Thoracic aorta (tissue), 2 donors: ENCODE results near the gene ICE1. TPM values are rescaled to one million over a fixed set of nuclear protein-coding genes. Genes with fewer than 3 reads are reported as not detected.

Experiments
- ATAC-seq: fragments of 150-250 bp; one replicate; pipeline ENCODE4 v1.8.0; 2017; ENCODE audit warnings: low read depth; ENCODE audit not compliant: insufficient number of reproducible peaks, low FRiP score
- DNase-seq: peaks from one replicate; pipeline ENCODE4 v3.0.0-alpha.2; 2020; ENCODE audit warnings: low spot score
- H3K27ac ChIP-seq, 2 donors: fragments of 200-600 bp; sonication (generic); 1 replicate in 1 of 2; 2 replicates in 1 of 2; pipeline ENCODE4 v1.5.1; 2016; ENCODE audit warnings: mild to moderate bottlenecking in 2 of 2, moderate library complexity in 2 of 2
- H3K27me3 ChIP-seq: fragments of 200-600 bp; sonication (generic); replicated peaks from 2 replicates; pipeline ENCODE4 v1.6.0; 2016; ENCODE audit warnings: mild to moderate bottlenecking; ENCODE audit not compliant: insufficient read depth
- H3K36me3 ChIP-seq: fragments of 200-600 bp; sonication (generic); one replicate; pipeline ENCODE4 v1.5.1; 2016
- H3K4me1 ChIP-seq, 2 donors: fragments of 200-600 bp; sonication (generic); 1 replicate in 1 of 2; 2 replicates in 1 of 2; pipeline versions ENCODE4 v1.5.1 to v1.6.0; 2016; ENCODE audit warnings: low read depth in 2 of 2, mild to moderate bottlenecking in 1 of 2; ENCODE audit not compliant: control insufficient read depth in 1 of 2
- H3K4me3 ChIP-seq: fragments of 200-600 bp; sonication (generic); 2 replicates; pipeline ENCODE4 v1.5.1; 2016; ENCODE audit warnings: mild to moderate bottlenecking
- H3K9me3 ChIP-seq: fragments of 200-600 bp; sonication (generic); 2 replicates; pipeline ENCODE4 v1.5.1; 2016
- total RNA-seq, 2 donors: library from RNA; depleted of rRNA; stranded (reverse); fragments of >200 nt; gene quantifications; one replicate each; pipeline versions ENCODE4 v1.1.0 to v1.2.3, GENCODE V29; 2016
- TF ChIP-seq, protein P1 (sequence below): fragments of 200-600 bp; sonication (generic); IDR thresholded peaks from one replicate; pipeline ENCODE4 v1.5.1; 2019; ENCODE audit warnings: antibody characterized with exemption

The ICE1 gene
- total RNA-seq, 2 donors from 2014 or later = 25.5 to 48.1 TPM

DNA sequence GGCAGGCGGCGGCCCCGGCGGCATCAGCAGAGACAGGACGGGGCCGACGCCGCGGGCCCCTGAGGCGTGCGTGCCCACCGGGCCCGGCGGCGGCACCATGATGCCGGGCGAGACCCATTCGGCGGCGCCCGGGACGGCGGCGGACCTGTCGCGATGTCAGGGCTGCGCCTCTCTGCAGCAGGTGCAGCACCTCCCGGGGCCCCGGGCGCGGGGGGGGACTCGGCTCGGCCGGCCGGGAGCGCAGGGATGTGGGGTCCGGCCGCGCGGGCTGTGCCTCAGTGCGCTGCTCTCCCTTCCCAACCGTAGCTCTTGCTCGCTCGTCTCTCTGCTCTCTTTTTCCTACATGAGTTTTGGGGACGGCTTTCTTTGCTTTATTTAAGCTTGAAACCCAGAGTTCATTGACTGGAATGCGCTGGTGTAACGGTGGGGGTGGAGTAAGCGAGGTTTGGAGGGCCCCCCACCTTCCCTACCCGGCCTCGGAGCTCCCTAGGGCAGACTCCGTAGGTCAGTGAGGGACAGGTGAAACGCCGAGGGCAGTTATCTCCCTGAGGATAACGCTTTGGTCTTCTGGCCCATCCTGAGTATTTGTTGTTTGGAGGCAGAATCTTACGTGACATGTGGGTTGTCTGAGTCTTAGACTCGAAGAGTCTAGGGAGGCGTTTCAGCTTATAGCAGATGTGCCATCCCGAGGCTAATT, 490 bp downstream of the ICE1 start:
- no peaks in the 10 kb centered on the region for H3K9me3 ChIP-seq
- ATAC-seq (peak; percentile 4), DNase-seq (no peak)
- TF ChIP-seq, protein P1, sequence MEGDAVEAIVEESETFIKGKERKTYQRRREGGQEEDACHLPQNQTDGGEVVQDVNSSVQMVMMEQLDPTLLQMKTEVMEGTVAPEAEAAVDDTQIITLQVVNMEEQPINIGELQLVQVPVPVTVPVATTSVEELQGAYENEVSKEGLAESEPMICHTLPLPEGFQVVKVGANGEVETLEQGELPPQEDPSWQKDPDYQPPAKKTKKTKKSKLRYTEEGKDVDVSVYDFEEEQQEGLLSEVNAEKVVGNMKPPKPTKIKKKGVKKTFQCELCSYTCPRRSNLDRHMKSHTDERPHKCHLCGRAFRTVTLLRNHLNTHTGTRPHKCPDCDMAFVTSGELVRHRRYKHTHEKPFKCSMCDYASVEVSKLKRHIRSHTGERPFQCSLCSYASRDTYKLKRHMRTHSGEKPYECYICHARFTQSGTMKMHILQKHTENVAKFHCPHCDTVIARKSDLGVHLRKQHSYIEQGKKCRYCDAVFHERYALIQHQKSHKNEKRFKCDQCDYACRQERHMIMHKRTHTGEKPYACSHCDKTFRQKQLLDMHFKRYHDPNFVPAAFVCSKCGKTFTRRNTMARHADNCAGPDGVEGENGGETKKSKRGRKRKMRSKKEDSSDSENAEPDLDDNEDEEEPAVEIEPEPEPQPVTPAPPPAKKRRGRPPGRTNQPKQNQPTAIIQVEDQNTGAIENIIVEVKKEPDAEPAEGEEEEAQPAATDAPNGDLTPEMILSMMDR = no peak
- H3K27ac ChIP-seq = peak overlapping the region; percentile 93 to 97
- H3K36me3 ChIP-seq = no peaks in the 10 kb centered on the region
- H3K27me3 ChIP-seq = no peaks in the 10 kb centered on the region
- H3K4me1 ChIP-seq = peaks cover 26 to 52% of the 10 kb centered on the region in 2 donors
- H3K4me3 ChIP-seq = peak overlapping the region; percentile 95

DNA sequence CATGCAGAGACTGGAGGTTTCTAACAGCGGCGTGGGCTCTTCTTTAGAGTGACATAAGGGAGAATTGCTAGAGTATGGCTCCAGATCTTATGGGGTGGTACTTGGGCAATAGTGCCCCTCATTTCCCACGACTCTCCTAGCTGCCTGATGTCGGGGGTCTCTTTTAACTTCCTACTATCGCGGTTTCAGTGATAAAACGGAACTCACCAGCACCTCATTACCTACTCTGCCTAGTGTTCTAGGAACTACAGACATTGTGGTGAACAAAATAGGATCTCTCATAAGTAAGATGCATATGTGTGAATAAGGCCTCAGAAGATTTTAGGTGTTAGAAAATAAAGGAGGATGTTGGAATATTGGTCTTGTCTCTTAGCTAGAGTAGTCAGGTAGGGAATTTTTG, 1.1 kb downstream of the ICE1 start:
- DNase-seq = no peak
- Histone ChIP-seq H3K36me3 (no peaks in the 10 kb centered on the region), H3K4me1 (peaks cover 26 to 52% of the 10 kb centered on the region in 2 donors), H3K4me3 (peak overlapping the region; percentile 95), H3K27ac (peak overlapping the region; percentile 93 to 97), H3K9me3 (no peaks in the 10 kb centered on the region), H3K27me3 (no peaks in the 10 kb centered on the region)
- TF ChIP-seq, protein P1 = no peak
- no peak for ATAC-seq

DNA sequence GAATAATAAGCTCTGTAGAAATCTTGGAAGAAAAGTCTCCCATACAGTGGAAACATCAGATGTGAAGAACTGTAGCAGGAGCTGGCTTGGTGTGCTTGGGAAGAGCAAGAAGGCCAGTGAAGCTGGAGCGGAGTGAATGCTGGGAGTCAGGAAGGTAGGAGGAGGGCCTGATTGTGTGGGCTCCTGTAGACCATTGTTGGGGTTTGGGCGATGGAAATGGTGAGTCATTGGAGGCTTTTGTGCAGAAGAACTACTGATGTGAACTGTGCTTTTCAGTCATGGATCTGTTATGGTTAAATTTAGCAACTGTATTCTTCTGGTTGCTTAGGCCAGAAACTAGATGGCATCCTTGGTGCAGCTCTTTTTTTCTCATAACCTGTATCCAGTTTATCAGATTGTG, 2.3 kb downstream of the ICE1 start:
- DNase-seq (no peak), ATAC-seq (no peak)
- Histone ChIP-seq H3K9me3 (no peaks in the 10 kb centered on the region), H3K27ac (no peak overlapping the region), H3K27me3 (no peaks in the 10 kb centered on the region), H3K4me1 (peaks cover 26 to 60% of the 10 kb centered on the region in 2 donors), H3K4me3 (no peak overlapping the region), H3K36me3 (no peaks in the 10 kb centered on the region)
- TF ChIP-seq, protein P1 = no peak

DNA sequence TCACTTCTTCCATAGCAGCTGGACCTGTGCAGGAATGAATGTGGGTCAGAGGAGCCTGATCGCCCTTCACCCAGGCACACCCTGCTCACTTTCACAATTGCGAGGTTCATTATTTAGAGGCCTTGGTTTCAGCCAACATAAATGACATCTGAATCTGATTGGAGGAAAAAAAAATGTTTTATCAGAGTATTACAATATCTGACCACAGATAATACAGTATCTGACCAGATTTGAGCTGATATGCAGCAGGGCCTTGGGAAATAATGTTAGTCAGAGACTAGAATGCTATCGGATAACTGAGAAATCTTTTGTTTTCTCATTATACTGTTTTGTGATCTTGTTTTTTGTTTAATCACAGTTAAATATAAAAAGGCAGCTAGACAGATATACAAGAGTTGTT, 7.7 kb downstream of the ICE1 start:
- H3K36me3 ChIP-seq = no peaks in the 10 kb centered on the region
- H3K27ac ChIP-seq = no peak overlapping the region
- H3K4me1 ChIP-seq = peaks cover 32 to 79% of the 10 kb centered on the region in 2 donors
- ATAC-seq (no peak), DNase-seq (no peak)
- no peak overlapping the region for H3K4me3 ChIP-seq
- H3K27me3 ChIP-seq = no peaks in the 10 kb centered on the region
- TF ChIP-seq, protein P1 = no peak
- H3K9me3 ChIP-seq = no peaks in the 10 kb centered on the region

DNA sequence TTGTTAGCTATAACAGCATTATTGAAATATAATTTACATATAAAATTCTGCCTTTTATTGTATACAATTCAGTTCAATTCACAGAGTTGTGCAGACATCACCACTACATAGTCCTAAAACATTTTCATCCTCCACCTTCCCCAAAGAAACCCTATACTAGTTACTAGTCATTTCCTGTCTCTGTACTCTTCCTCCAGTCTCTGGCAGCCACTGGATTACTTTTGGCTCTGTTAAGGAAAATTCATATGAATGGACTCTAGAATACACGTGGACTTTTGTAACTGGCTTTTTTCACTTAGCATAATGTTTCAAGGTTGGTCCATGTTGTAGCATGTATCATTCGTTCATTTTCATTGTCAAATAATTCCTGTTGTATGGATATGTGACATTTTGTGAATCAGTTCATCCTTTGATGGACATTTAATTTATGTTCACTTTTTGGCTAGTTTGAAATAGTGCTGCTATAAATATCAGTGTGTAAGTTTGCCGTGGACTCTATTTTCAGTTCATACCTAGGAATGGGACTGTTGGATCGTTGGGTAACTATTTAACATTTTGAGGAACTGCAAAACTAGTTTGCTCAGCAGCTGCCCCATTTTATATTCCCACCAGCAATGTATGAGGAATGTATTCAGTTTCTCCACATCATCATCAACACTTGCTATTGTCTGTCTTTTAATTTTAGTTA, 9.7 kb downstream of the ICE1 start:
- DNase-seq (no peak), ATAC-seq (no peak)
- TF ChIP-seq, protein P1 = no peak
- Histone ChIP-seq H3K27me3 (no peaks in the 10 kb centered on the region), H3K9me3 (no peaks in the 10 kb centered on the region), H3K27ac (peak overlapping the region; percentile 12 to 26), H3K36me3 (no peaks in the 10 kb centered on the region), H3K4me1 (peaks cover 27 to 70% of the 10 kb centered on the region in 2 donors), H3K4me3 (no peak overlapping the region)
